Skeletal muscle satellite cell (primary cell): ENCODE measurements around the gene TBL1XR1.

ENCODE experiments used
- H3K27me3 ChIP-seq: 2 replicates; pipeline ENCODE4 v1.7.0; 2013; ENCODE audit warnings: low read length; ENCODE audit not compliant: control insufficient read depth, insufficient read depth
- H3K36me3 ChIP-seq: 2 replicates; pipeline ENCODE4 v1.7.0; 2013; ENCODE audit warnings: mild to moderate bottlenecking, control low read depth, low read length; ENCODE audit not compliant: insufficient read depth
- H3K4me1 ChIP-seq: 2 replicates; pipeline ENCODE4 v1.7.0; 2013; ENCODE audit warnings: low read length; ENCODE audit not compliant: control insufficient read depth, insufficient read depth
- H3K4me2 ChIP-seq: 2 replicates; pipeline ENCODE4 v1.7.0; 2013; ENCODE audit warnings: mild to moderate bottlenecking, low read length
- H3K4me3 ChIP-seq: 2 replicates; pipeline ENCODE4 v1.7.0; 2013; ENCODE audit warnings: low read length
- H3K9ac ChIP-seq: 2 replicates; pipeline ENCODE4 v1.7.0; 2013; ENCODE audit warnings: mild to moderate bottlenecking, low read depth, low read length, moderate library complexity
- H3K9me3 ChIP-seq: replicated peaks from 2 replicates; pipeline ENCODE4 v1.7.0; 2013; ENCODE audit warnings: mild to moderate bottlenecking, control low read depth, low read length

The TBL1XR1 gene

DNA sequence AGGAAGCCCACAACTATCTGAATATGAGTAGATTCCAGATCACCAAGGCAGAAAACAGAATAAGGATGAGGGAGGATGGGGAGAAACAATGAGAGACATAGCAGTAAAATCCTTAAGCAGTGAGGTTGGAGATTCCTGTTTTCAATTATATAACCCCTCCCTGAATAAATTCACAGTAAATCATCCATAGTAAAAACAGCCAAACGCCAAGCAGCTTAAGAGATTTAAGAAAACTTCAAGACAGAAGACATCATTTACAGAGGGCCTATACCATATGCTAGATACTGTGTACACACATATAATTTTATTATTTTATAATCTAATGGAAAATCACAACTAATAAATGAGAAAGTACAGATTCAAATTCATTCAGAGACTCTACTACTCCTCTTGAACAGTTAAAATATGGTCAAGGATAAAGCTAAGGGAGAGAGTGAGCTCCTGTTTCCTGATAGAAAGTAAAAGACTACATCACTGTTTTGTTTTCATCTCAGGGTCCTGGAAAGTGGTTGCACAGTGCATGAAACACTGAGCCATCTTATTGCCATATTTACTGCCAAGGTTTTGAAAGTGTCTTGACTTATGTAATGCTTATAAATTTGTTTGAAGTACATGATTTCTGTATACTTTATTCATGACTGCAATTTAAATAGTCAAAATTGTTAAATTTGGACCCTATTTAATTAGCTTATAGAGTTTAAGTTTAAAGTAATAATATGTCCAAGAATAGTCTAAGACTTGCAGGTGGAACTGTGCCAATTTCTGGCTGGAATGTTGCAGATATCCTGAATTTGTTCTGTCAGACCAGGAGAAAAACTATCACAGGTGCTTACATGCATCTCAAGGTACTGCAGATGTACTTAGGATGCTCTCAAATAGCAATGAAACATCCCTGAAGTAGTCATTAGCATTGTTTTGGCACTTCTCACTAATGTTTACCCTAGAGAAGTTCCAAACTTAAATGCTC lies 141.4 kb downstream of the TBL1XR1 start:
- no peak overlapping the region for H3K9ac ChIP-seq
- H3K4me2 ChIP-seq = no peak overlapping the region
- no peaks in the 10 kb centered on the region for H3K27me3 ChIP-seq
- H3K9me3 ChIP-seq = no peaks in the 10 kb centered on the region
- H3K4me3 ChIP-seq = no peak overlapping the region
- peaks cover 12% of the 10 kb centered on the region for H3K4me1 ChIP-seq
- H3K36me3 ChIP-seq = peaks cover 14% of the 10 kb centered on the region

DNA sequence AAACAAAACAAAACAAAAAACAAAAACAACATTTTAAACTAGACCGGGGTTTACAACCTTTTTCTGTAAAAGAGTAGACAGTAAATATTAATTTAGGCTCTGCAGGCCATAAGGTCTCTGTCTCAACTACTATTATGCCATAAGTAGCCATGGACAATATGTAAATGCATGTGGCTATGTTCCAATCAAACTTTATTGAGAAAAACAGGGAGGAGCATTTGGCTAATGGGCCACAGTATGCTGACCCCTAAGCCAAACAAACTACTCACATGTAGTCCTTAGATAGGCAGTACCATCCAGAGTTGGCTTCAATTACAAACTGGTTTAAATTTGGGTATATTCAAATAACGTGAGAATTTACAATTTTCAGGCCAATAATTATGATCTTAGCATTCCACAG lies 144.2 kb downstream of the TBL1XR1 start:
- no peak overlapping the region for H3K4me3 ChIP-seq
- H3K9ac ChIP-seq = no peak overlapping the region
- H3K27me3 ChIP-seq = no peaks in the 10 kb centered on the region
- no peaks in the 10 kb centered on the region for H3K9me3 ChIP-seq
- H3K36me3 ChIP-seq = peaks cover 36% of the 10 kb centered on the region
- H3K4me2 ChIP-seq = no peak overlapping the region
- peaks cover 12% of the 10 kb centered on the region for H3K4me1 ChIP-seq

DNA sequence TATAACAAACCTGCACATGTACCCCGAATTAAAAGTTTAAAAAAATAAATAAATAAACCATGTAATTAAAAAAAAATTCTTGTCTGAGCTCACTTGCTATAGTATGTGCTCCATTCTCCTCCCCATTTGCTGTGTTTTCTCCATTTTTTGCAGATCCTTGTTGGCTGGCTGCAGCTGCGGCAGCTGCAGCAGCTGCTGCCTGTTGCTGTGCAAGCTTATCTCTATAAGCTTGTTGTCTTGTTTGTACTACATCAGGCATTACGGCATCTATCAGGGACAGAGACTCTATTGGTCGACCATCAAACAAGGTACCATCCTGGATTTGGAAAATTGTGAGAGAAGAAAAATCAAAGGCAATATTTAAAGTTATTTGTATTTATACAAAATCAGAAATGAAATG lies 145.9 kb downstream of the TBL1XR1 start:
- Histone ChIP-seq H3K4me3 (no peak overlapping the region), H3K9me3 (no peaks in the 10 kb centered on the region), H3K36me3 (peaks cover 50% of the 10 kb centered on the region), H3K4me1 (peaks cover 8% of the 10 kb centered on the region), H3K9ac (no peak overlapping the region), H3K4me2 (no peak overlapping the region), H3K27me3 (no peaks in the 10 kb centered on the region)

- Histone ChIP-seq H3K4me1 (peaks cover 8% of the 10 kb centered on the region), H3K36me3 (peaks cover 58% of the 10 kb centered on the region), H3K4me2 (no peak overlapping the region), H3K27me3 (no peaks in the 10 kb centered on the region), H3K9ac (no peak overlapping the region), H3K4me3 (no peak overlapping the region), H3K9me3 (no peaks in the 10 kb centered on the region)
These were observed 146.6 kb downstream of the TBL1XR1 start for GRCh38 chr3:177050501-177051237.

GRCh38 chr3:177045767-177046166 lies 151.5 kb downstream of the TBL1XR1 start:
- H3K4me1 ChIP-seq = no peaks in the 10 kb centered on the region
- H3K9ac ChIP-seq = no peak overlapping the region
- no peak overlapping the region for H3K4me3 ChIP-seq
- no peaks in the 10 kb centered on the region for H3K27me3 ChIP-seq
- peaks cover 69% of the 10 kb centered on the region for H3K36me3 ChIP-seq
- no peaks in the 10 kb centered on the region for H3K9me3 ChIP-seq
- no peak overlapping the region for H3K4me2 ChIP-seq

GRCh38 chr3:177045222-177045621 lies 152.1 kb downstream of the TBL1XR1 start:
- Histone ChIP-seq H3K4me2 (no peak overlapping the region), H3K9me3 (no peaks in the 10 kb centered on the region), H3K27me3 (no peaks in the 10 kb centered on the region), H3K9ac (no peak overlapping the region), H3K4me3 (no peak overlapping the region), H3K36me3 (peaks cover 68% of the 10 kb centered on the region), H3K4me1 (no peaks in the 10 kb centered on the region)

DNA sequence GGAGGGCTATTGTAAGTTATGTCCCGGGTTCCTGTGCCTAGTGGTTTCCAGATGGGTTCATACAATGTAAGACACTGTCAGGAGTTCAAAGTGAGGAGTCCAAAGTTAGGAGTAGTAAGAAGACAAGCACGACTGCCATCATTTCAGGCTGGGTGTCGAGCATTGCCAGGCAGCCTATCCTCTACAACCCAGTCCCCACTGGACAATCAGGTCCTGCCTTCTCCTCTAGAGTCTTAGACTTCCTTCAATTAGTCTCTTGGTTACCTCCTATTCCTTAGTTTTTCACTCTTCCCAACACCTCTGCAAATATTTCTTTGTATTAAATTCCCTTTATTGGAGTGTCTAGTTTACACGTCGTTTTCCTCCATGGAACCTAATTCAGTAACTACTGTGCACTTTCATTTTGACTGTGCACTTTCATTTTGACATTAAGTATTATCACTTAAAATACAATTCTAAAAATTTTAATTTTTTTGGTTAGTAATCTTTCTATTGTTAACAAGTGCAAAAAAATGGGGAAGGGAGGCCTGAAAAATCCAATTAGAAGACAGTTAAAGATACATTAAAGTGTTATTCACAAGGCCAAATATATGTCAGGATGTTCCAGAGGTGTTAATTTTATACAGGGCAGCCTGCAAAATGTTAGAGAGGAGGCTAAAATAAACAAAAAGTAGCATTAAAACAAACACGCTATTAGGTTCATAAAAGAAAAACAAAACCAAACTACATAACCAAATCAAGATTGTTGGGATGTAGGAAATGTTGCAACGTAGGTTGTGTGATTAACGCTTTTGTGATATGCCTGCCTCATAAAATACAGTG lies 155.3 kb downstream of the TBL1XR1 start:
- no peak overlapping the region for H3K4me3 ChIP-seq
- no peaks in the 10 kb centered on the region for H3K9me3 ChIP-seq
- H3K4me2 ChIP-seq = no peak overlapping the region
- H3K27me3 ChIP-seq = no peaks in the 10 kb centered on the region
- no peak overlapping the region for H3K9ac ChIP-seq
- H3K4me1 ChIP-seq = no peaks in the 10 kb centered on the region
- H3K36me3 ChIP-seq = peaks cover 63% of the 10 kb centered on the region

- no peaks in the 10 kb centered on the region for H3K4me1 ChIP-seq
- no peak overlapping the region for H3K9ac ChIP-seq
- no peak overlapping the region for H3K4me3 ChIP-seq
- H3K9me3 ChIP-seq = no peaks in the 10 kb centered on the region
- no peak overlapping the region for H3K4me2 ChIP-seq
- peaks cover 64% of the 10 kb centered on the region for H3K36me3 ChIP-seq
- no peaks in the 10 kb centered on the region for H3K27me3 ChIP-seq
These were observed 156.1 kb downstream of the TBL1XR1 start for GRCh38 chr3:177041021-177041729.

DNA sequence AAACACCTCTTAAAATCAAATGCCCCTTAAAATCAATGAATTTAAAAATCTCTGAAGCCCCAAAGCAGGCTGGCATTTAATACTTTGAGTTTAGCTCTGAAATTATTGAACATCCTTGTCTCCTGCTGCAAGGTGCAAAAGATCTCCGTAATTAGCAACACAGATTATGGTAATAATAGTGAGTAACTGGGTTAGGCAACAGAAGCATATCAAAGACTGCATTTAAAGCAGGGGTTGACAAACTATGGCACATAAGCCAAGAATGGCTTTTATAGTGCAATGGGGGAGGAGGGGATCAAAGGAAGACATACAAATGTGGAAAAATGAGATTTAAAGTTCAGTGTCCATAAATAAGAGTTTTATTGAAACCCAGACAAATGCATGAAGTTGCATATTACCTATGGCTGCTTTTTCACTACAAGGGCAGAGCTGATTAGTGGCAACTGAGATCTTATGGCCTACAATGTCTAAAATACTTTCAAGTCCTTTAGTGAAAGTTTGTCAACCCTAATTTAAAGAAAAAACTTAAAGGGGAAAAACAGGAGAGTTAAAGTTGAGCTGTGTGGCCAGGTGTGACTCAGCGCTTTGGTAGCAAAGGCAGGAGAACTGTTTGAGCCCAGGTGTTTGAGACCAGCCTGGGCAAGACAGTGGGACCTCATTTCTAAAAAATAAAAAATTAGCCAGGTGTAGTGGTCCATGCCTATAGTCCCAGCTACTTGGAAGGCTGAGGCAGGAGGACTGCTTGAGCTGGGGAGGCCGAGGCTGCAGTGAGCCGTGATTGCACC lies 157.6 kb downstream of the TBL1XR1 start:
- Histone ChIP-seq H3K9me3 (no peaks in the 10 kb centered on the region), H3K27me3 (no peaks in the 10 kb centered on the region), H3K36me3 (peaks cover 50% of the 10 kb centered on the region)

DNA sequence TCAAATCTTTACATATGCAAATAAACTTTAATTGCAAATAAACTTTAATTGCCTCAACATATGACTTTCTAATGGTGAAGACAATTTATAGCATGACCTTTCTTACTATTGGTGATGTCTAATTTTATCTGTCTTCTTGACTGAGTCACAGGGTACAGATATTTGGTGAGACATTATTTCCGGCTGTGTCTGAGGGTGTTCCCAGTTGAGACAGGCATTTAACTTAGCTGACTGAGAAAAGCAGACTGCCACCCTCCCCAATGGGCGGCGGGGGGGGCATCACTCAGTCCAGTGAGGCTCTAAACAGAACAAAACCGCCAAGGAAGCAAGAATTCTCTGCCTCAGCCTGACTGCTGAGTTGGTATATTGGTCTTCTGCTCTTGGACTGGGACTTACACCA lies 160.0 kb downstream of the TBL1XR1 start:
- Histone ChIP-seq H3K9ac (no peak overlapping the region), H3K36me3 (peaks cover 57% of the 10 kb centered on the region), H3K4me1 (no peaks in the 10 kb centered on the region), H3K4me3 (no peak overlapping the region), H3K27me3 (no peaks in the 10 kb centered on the region), H3K9me3 (no peaks in the 10 kb centered on the region), H3K4me2 (no peak overlapping the region)

More for the DNA sequence above, 157.6 kb downstream of the TBL1XR1 start:
- Histone ChIP-seq H3K4me2 (no peak overlapping the region), H3K9ac (no peak overlapping the region), H3K4me3 (no peak overlapping the region), H3K4me1 (no peaks in the 10 kb centered on the region)
